ENCODE measurements around the gene GLYATL3.

Gene GLYATL3

GRCh38 chr6:49548613-49549304 lies 49.0 kb downstream of the GLYATL3 start:
- no peak for DNase-seq (ENCODE audit: low read depth, low spot score)

GRCh38 chr6:49549691-49550491 lies 50.2 kb downstream of the GLYATL3 start:
- no peak for DNase-seq (ENCODE audit: low read depth, low spot score)

GRCh38 chr6:49550492-49551077 lies 50.9 kb downstream of the GLYATL3 start, which contains the start of gene C6orf141:
Gene C6orf141 (plus strand): TSS chr6:49550668. CDS start chr6:49550793, 125 bp downstream.
- DNase-seq (ENCODE audit: low read depth, low spot score) = no peak

- no peak for DNase-seq (ENCODE audit: low read depth, low spot score)
These were observed 51.5 kb downstream of the GLYATL3 start for GRCh38 chr6:49551078-49551865.

- no peak for DNase-seq (ENCODE audit: low read depth, low spot score)
These were observed 52.1 kb downstream of the GLYATL3 start for GRCh38 chr6:49551866-49552129.

- no peak for DNase-seq (ENCODE audit: low read depth, low spot score)
These were observed 52.9 kb downstream of the GLYATL3 start for GRCh38 chr6:49552596-49552995.

GRCh38 chr6:49553384-49553783 lies 53.7 kb downstream of the GLYATL3 start:
- no peak for DNase-seq (ENCODE audit: low read depth, low spot score)

- DNase-seq (ENCODE audit: low read depth, low spot score) = no peak
These were observed 56.2 kb downstream of the GLYATL3 start for GRCh38 chr6:49555951-49556350.

GRCh38 chr6:49556429-49556837 lies 56.7 kb downstream of the GLYATL3 start:
- no peak for DNase-seq (ENCODE audit: low read depth, low spot score)

GRCh38 chr6:49557177-49557576 lies 57.5 kb downstream of the GLYATL3 start:
- DNase-seq (ENCODE audit: low read depth, low spot score) = no peak

- DNase-seq (ENCODE audit: low read depth, low spot score) = no peak
These were observed 58.5 kb downstream of the GLYATL3 start for GRCh38 chr6:49558238-49558637.

- no peak for DNase-seq (ENCODE audit: low read depth, low spot score)
These were observed 63.5 kb downstream of the GLYATL3 start for GRCh38 chr6:49563006-49563886.

GRCh38 chr6:49564552-49564951 lies 64.8 kb downstream of the GLYATL3 start:
- no peak for DNase-seq (ENCODE audit: low read depth, low spot score)

- DNase-seq (ENCODE audit: low read depth, low spot score) = no peak
These were observed 65.5 kb downstream of the GLYATL3 start for GRCh38 chr6:49565261-49565660.

- DNase-seq (ENCODE audit: low read depth, low spot score) = no peak
These were observed 66.1 kb downstream of the GLYATL3 start for GRCh38 chr6:49565855-49566254.

- no peak for DNase-seq (ENCODE audit: low read depth, low spot score)
These were observed 70.9 kb downstream of the GLYATL3 start for GRCh38 chr6:49570474-49571079.

GRCh38 chr6:49576618-49577017 lies 76.9 kb downstream of the GLYATL3 start:
- no peak for DNase-seq (ENCODE audit: low read depth, low spot score)

All from activated naive CD8-positive, alpha-beta T cell treated with anti-CD3 and anti-CD28 coated beads, Interleukin-2, amount 50 U/mL, for 16 hours (primary cell).